Activated CD8-positive, alpha-beta memory T cell treated with anti-CD3 and anti-CD28 coated beads for 48 hours (primary cell): ENCODE measurements around the gene SNX10.

Source experiments
- DNase-seq, 3 experiments: peaks; one replicate each; pipeline ENCODE4 v3.0.0-alpha.2; 2020; ENCODE audit warnings: low read depth in 2 of 3, low spot score in 2 of 3

SNX10 gene

DNA sequence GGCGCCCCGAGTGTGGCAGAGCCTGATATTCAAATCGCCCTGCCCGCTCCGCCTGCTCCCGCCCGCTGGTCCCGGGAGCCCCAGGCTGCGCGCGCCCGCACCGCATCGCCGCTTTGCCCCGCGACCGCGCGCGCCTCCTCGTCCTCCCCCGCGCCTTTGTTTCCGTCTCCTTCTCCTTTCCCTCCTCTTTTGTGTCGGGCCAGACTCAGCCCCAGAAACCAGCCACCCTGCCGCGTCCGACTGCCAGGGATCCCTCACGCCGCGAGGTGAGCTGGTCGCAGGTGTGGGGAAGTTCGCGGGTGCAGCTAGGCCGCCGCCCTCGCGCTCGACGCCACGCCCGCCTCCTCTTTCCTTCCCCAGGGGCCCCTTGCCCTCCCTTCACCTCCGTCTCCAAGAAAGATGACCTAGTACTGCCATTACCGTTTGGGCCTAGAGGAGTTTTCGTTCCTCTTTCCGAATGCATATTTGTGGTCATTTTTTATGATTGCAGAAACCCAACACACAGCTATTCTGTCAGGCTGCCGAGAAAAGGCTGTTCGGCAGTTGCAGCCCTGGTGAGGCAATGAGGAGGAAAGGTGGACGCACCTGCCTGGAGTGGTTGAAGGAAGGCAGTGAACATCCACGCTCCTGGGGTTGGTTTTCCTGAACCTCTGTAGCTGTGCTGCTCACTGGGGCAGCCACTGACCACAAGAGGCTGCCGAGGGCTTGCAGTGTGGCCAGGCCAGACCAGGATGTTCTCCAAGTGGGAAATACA, 107.3 kb downstream of the SNX10 start:
- peak in 2 of 3 experiments; percentile 15 to 27 for DNase-seq

DNA sequence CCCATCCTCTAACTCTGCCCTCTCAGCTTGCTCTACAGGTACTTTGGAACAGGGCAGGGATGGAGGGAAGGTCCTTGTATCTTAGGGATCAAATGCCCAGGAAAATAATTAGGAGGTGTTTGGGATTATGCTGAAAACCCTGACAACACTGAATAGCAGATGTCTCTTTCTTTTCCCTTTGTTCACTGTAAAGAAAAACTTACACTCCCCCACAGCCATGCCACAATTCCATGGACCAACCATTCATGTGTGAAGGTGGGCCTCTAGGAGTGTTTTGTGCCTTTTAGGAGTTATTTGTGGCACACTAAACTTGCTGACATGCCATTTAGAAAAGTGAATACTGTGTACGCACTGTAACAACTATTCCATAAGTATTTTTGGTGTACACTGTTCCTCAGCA, 108.1 kb downstream of the SNX10 start:
- DNase-seq = no peak

DNA sequence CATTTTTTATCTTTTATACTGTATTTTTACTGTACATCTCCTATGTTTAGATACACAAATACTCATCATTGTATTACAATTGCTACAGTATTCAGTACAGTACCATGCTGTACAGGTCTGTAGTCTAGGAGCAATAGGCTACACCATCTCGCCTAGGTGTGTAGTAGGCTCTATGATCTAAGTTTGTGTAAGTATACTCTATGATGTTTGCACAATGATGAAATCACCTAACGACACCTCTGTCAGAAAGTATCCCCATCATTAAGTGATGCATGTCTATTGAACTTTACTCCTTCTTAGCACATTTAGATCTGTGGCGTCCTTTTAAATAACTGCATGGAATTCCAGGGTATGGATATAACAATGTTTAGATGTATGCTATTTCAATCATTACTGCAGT, 112.0 kb downstream of the SNX10 start:
- no peak for DNase-seq

DNA sequence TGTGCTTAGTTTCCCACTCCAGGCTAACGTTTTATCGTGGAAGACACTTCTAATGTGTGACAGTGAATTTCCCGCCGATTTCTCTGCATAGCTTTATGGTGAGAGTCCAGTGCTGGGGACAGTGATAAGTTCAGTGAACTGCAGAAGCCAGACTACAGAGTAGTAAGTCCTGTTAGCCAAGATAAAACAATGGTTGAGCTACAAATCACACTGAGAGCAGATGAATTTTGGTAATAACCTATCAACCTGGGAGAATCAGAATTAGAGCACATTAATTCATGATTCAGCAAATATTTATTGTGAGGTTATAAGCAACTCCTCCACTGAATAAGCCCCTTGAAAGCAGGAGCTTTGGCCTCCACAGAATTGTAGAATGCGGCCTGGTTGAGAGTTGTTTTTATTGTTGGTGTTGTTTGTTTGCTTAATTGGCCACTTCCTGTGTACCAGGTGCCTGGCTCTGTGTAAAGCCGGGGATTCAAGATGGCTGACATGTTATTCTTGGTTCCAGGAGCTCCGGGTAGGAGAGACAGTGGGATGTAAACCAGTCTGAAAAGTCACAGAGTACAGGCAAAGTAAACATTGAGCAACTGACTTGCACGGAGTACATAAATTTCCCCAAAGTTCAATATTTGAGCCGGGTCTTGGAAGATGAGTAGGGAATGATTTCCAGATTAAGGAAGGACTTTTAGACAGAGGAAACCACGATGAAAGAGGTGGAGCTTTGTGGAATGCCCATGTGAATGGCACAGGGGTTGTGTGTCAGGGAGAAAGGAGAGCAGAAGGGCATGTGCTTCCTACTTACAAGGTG, 112.7 kb downstream of the SNX10 start:
- no peak for DNase-seq

DNA sequence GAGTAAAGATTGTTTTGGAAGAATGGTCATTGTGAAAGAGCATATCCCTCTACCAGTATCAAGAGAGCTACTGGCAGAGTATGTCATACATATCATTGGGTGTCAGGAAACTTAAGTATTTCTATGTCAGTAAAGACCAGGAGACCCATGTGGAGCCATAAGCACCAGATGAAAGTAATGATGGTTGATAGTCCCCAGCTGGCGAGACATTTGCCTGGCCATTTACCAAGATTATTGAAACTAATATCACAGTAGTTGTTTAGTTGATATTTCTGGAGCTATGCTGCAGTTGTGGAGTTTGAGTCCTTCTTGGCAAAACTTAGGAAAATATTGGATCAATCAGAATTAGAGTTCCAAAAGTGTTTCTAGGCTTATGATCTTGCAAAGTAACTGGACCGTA, 114.8 kb downstream of the SNX10 start:
- DNase-seq = no peak

- DNase-seq = no peak
These were observed 118.2 kb downstream of the SNX10 start for GRCh38 chr7:26409661-26410547.

- no peak for DNase-seq
These were observed 121.5 kb downstream of the SNX10 start for GRCh38 chr7:26413007-26413691.

DNA sequence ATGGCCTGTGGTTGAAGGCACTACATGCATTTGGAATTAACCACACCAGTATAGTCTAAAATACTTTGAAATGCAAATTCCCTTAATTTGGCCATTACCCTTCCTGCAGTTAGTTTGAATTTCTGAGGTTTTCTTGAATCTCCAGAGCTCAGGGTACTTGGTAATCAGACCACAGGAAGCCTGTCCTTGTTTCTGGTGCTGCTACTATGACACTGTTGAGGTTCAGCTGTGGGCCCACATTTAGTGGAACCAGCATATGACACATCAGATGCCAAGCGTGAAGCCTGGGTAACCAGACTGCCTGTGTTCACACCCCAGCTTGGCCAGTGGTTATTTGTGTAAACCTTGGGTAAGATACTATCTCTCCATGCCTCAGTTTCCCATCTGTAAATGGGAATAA, 124.3 kb downstream of the SNX10 start:
- DNase-seq = no peak

DNA sequence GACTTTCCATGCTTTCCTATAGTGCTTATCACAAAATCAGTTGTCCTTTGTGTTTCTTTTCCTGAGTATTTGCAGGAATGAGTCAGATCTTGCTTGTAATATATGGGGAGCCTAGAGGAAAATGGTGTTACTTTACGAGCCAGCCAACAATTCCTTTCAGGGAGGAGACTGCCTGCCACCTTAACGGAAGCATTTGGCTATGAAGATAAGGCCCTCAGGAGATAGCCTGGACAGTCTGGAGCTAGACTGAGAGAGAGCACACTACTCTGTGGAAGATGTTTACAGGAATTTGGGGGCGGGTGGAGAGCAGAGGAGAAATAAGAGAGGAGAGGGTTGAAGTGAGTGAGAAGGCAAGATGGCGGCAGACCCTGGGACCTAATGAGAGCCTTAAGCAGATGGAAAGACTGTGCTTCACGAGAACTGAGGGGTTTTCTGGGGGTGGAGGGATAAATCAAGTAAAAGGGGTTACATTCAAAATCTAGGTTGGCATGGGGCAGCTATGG, 126.3 kb downstream of the SNX10 start:
- no peak for DNase-seq

DNA sequence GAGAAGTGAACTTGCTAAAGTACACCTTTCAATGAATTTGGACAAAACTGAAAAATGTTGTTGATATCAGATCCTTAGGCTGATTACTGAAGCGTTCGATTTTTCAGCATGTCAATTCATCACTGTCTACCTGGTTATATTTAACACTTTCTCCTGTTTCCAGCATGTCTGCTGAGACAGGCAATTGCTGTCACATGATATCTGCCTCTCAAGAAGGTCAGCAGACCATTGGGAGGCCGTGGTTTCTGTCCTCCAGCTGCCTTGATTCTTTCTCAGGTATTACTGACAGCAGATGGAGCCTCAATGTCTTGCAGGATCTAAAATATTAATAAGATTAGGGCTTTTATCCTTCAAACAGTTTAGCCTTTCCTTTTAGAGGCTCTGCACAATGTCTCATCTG, 127.5 kb downstream of the SNX10 start:
- no peak for DNase-seq

GRCh38 chr7:26420422-26421019, 128.9 kb downstream of the SNX10 start:
- no peak for DNase-seq

GRCh38 chr7:26422761-26423160, 131.1 kb downstream of the SNX10 start:
- no peak for DNase-seq

DNA sequence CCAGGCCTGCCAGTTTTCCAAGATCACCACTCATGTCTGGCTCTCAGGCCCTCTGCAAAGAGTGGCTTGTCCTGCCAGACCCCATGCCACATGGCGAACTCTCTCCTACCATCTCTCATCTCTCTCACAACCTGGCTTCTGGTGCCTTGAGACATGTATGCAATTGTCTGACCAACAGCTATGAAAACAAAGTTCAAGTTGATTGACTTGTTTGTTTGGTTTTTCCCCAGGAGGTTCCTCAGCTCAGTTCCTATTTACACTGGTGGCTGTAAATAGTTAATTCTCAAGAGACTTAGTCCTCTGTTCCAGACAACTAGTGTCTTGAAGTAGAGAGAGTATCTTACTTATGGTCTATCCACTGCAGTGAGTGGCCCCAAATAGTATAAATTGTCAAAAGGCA, 131.8 kb downstream of the SNX10 start:
- no peak for DNase-seq
